Measurements from ENCODE around the gene CCDC154.

- TF ChIP-seq EP300 (IDR thresholded peaks at IDR 0.05), result no peak
- TF ChIP-seq CTCF (IDR thresholded peaks at IDR 0.05), result no peak
- TF ChIP-seq POLR2A (IDR thresholded peaks at IDR 0.05), result no peak
- TF ChIP-seq POLR2AphosphoS5 (IDR thresholded peaks at IDR 0.05), result no peak
These were observed 21.7 kb upstream of the CCDC154 start for GRCh38 chr16:1466054-1466453.

Data from suprapubic skin (tissue), 4 donors.